A549 (cell line): ENCODE data around the gene CGB3. TPM values are rescaled to one million over a fixed set of nuclear protein-coding genes. Genes with fewer than 3 reads are reported as not detected.

ENCODE experiments used
- ATAC-seq, 2 experiments: fragments of 200-7000 bp in 1 of 2; fragments of >200 bp in 1 of 2; cut with Nextera tagmentation in 1 of 2; cut with Tn5 transposase in 1 of 2; 3 replicates each; pipeline versions ENCODE4 v1.8.0 to v1.9.1; 2018 to 2020; ENCODE audit warnings: mild to moderate bottlenecking in 1 of 2, moderate library complexity in 1 of 2
- CTCF ChIA-PET: fragments of 300-600 bp; sonication (Branson Sonifier 250); formaldehyde crosslinking; extraction: SDS; loops from one replicate; lab custom pipeline; 2021; ENCODE audit warnings: antibody characterized with exemption, inconsistent platforms; lab: Yijun Ruan, JAX
- POLR2A ChIA-PET: fragments of 350-600 bp; formaldehyde crosslinking; extraction: SDS; loops from one replicate; lab custom pipeline; 2021; ENCODE audit warnings: antibody characterized with exemption, inconsistent platforms; lab: Yijun Ruan, JAX
- DNase-seq, 2 experiments: peaks; one replicate each; pipeline versions ENCODE4 v3.0.0 to v3.0.0-alpha.2; 2011 to 2016; ENCODE audit warnings: low read depth in 1 of 2, low spot score in 1 of 2
- FAIRE-seq: peaks from 2 replicates; lab custom pipeline; 2011; peaks lifted over from hg19 to GRCh38; lab: Jason Lieb, UNC
- H3K27ac ChIP-seq, 2 experiments: fragments of >200 bp; sonication (Bioruptor Twin); formaldehyde crosslinking; 3 replicates each; pipeline ENCODE4 v1.5.1; 2016 to 2017
- H3K4me1 ChIP-seq: fragments of >200 bp; sonication (Bioruptor Twin); formaldehyde crosslinking; 3 replicates; pipeline ENCODE4 v1.6.1; 2016
- H3K4me2 ChIP-seq: fragments of >200 bp; sonication (Bioruptor Twin); formaldehyde crosslinking; 3 replicates; pipeline ENCODE4 v1.6.1; 2016
- H3K4me3 ChIP-seq: fragments of >200 bp; sonication (Bioruptor Twin); formaldehyde crosslinking; 3 replicates; pipeline ENCODE4 v1.5.1; 2016
- H3K9me3 ChIP-seq: fragments of >200 bp; sonication (Bioruptor Twin); formaldehyde crosslinking; 3 replicates; pipeline ENCODE4 v1.6.1; 2016
- BCL3 ChIP-seq: fragments of >200 bp; sonication (Bioruptor Twin); formaldehyde crosslinking; IDR thresholded peaks from 3 replicates; pipeline ENCODE4 v1.6.1; 2016
- CBX2 ChIP-seq: fragments of 200-600 bp; sonication (generic); IDR thresholded peaks from 2 replicates; pipeline ENCODE4 v1.6.1; 2016; ENCODE audit warnings: low read depth, mild to moderate bottlenecking, borderline replicate concordance
- E2F6 ChIP-seq: IDR thresholded peaks from 2 replicates; pipeline ENCODE4 v1.6.1; 2012; ENCODE audit warnings: low read depth, borderline replicate concordance
- EHF ChIP-seq: fragments of 250-450 bp; sonication (Bioruptor Pico); IDR thresholded peaks from 2 replicates; pipeline ENCODE4 v1.5.0; 2020; ENCODE audit warnings: mild to moderate bottlenecking
- EHMT2 ChIP-seq: fragments of 200-600 bp; sonication (generic); IDR thresholded peaks from 2 replicates; pipeline ENCODE4 v1.6.1; 2016; ENCODE audit warnings: antibody characterized with exemption, low read depth, mild to moderate bottlenecking, moderate library complexity
- ELK1 ChIP-seq: fragments of 150-350 bp; IDR thresholded peaks from 2 replicates; pipeline ENCODE4 v1.6.1; 2014; ENCODE audit warnings: low read depth, mild to moderate bottlenecking, low read length
- EP300 ChIP-seq, 2 experiments: fragments of >200 bp; sonication (Bioruptor Twin); formaldehyde crosslinking; IDR thresholded peaks; 2 replicates in 1 of 2; 3 replicates in 1 of 2; pipeline ENCODE4 v1.6.1; 2016 to 2017
- FOSB ChIP-seq: fragments of 250-450 bp; sonication (Bioruptor Pico); IDR thresholded peaks from 2 replicates; pipeline ENCODE4 v1.5.0; 2020; ENCODE audit warnings: mild to moderate bottlenecking, moderate library complexity
- FOSL2 ChIP-seq, 2 experiments: fragments of 450-650 bp in 1 of 2; fragments of >200 bp in 1 of 2; sonication (Bioruptor Twin) in 1 of 2; formaldehyde crosslinking; IDR thresholded peaks; 2 replicates each; pipeline versions ENCODE4 v1.5.0 to v1.6.1; 2016 to 2020; ENCODE audit warnings: mild to moderate bottlenecking in 1 of 2, moderate library complexity in 1 of 2
- FOXS1 ChIP-seq: fragments of 250-450 bp; sonication (Bioruptor Pico); IDR thresholded peaks from 2 replicates; pipeline ENCODE4 v1.5.0; 2020; ENCODE audit warnings: mild to moderate bottlenecking, moderate library complexity
- GATA3 ChIP-seq: IDR thresholded peaks from 2 replicates; pipeline ENCODE4 v1.6.1; 2012; ENCODE audit warnings: borderline replicate concordance
- HES2 ChIP-seq: fragments of >200 bp; sonication (Bioruptor Twin); formaldehyde crosslinking; IDR thresholded peaks from 2 replicates; pipeline ENCODE4 v1.6.1; 2016
- HMGXB4 ChIP-seq: fragments of 250-450 bp; sonication (Bioruptor Pico); IDR thresholded peaks from 2 replicates; pipeline ENCODE4 v1.5.0; 2021; ENCODE audit warnings: mild to moderate bottlenecking, moderate library complexity, borderline replicate concordance
- HOXB5 ChIP-seq: fragments of 250-450 bp; sonication (Bioruptor Pico); IDR thresholded peaks from 2 replicates; pipeline ENCODE4 v1.5.0; 2020; ENCODE audit warnings: mild to moderate bottlenecking, moderate library complexity
- JUN ChIP-seq, 2 experiments: fragments of >200 bp; sonication (Bioruptor Twin); formaldehyde crosslinking; IDR thresholded peaks; 2 replicates in 1 of 2; 3 replicates in 1 of 2; pipeline ENCODE4 v1.6.1; 2016 to 2017
- JUNB ChIP-seq: fragments of >200 bp; sonication (Bioruptor Twin); formaldehyde crosslinking; IDR thresholded peaks from 2 replicates; pipeline ENCODE4 v1.6.1; 2016
- KDM5A ChIP-seq: fragments of 200-600 bp; sonication (generic); IDR thresholded peaks from 2 replicates; pipeline ENCODE4 v1.6.1; 2016; ENCODE audit warnings: antibody characterized with exemption, mild to moderate bottlenecking
- MAFK ChIP-seq: fragments of 450-650 bp; IDR thresholded peaks from 2 replicates; pipeline ENCODE4 v1.6.1; 2014; ENCODE audit not compliant: partially characterized antibody
- MAZ ChIP-seq: fragments of 150-350 bp; IDR thresholded peaks from 2 replicates; pipeline ENCODE4 v1.6.1; 2014; ENCODE audit warnings: antibody characterized with exemption, low read depth, low read length, borderline replicate concordance
- MYC ChIP-seq: IDR thresholded peaks from 2 replicates; pipeline ENCODE4 v1.6.1; 2012; ENCODE audit warnings: mild to moderate bottlenecking, inconsistent platforms, low read length, improper control_type of control experiment, borderline replicate concordance
- NR3C1 ChIP-seq: fragments of >200 bp; sonication (Bioruptor Twin); formaldehyde crosslinking; IDR thresholded peaks from 3 replicates; pipeline ENCODE4 v1.6.1; 2017
- PBX3 ChIP-seq: IDR thresholded peaks from 2 replicates; pipeline ENCODE4 v1.6.1; 2012
- RNF2 ChIP-seq: fragments of 200-600 bp; sonication (generic); IDR thresholded peaks from 2 replicates; pipeline ENCODE4 v1.6.1; 2016; ENCODE audit warnings: low read depth, mild to moderate bottlenecking, antibody characterized with exemption, moderate library complexity, borderline replicate concordance
- ZFP36 ChIP-seq: fragments of 450-650 bp; IDR thresholded peaks from 2 replicates; pipeline ENCODE4 v1.6.1; 2014; ENCODE audit warnings: borderline replicate concordance; ENCODE audit not compliant: partially characterized antibody
- ZNF302 ChIP-seq: fragments of 250-450 bp; sonication (Bioruptor Pico); IDR thresholded peaks from 2 replicates; pipeline ENCODE4 v1.9.0; 2021; ENCODE audit warnings: inconsistent platforms, mild to moderate bottlenecking, moderate library complexity
- WGBS: methylation state at CpG from one replicate; pipeline ENCODE4 v1.1.6; 2017; ENCODE audit errors: missing lambda C conversion rate; 5-methylcytosine and 5-hydroxymethylcytosine counted together
- polyA plus RNA-seq, 4 experiments: library from polyadenylated mRNA; depleted of rRNA in 3 of 4; stranded (reverse); fragments of >200 nt; fragmentation: RNase III in 1 of 4; extraction: RNeasy Plus Mini Kit Qiagen cat#74134 plus additional on column Dnase treatment in 1 of 4; gene quantifications; 2 replicates in 3 of 4; 3 replicates in 1 of 4; pipeline ENCODE4 v1.2.3, GENCODE V29; 2011 to 2017

CGB3 gene
- polyA plus RNA-seq, 2 of the 4 experiments (the other 2 are of a cell fraction): 0.13 TPM; not detected in 1

- FAIRE-seq: no peak
- TF ChIP-seq KDM5A (no peak), JUN (IDR thresholded peaks at IDR 0.05) (no peak), FOXS1 (CRISPR knock-in tag) (no peak), EP300 (IDR thresholded peaks at IDR 0.05) (no peak), PBX3 (no peak), HMGXB4 (CRISPR knock-in tag) (no peak), JUNB (no peak), ZFP36 (no peak), HOXB5 (no peak), GATA3 (no peak), MYC (no peak), ELK1 (no peak), ZNF302 (CRISPR knock-in tag) (no peak), RNF2 (no peak), FOSB (CRISPR knock-in tag) (no peak), MAFK (no peak), HES2 (no peak), EHF (CRISPR knock-in tag) (no peak)
- TF ChIP-seq, all 56 proteins: peak for 0
- H3K9me3 ChIP-seq: no peaks in the 10 kb centered on the region
- ATAC-seq: no peak
- 94% methylated on average over 3 of the region's 3 CpGs for WGBS
- ChIA-PET POLR2A (interaction anchor here (1.0 kb wide), 1 partner anchor 114 kb away, joined by 3 read pairs; the partner anchor contains the start of gene PPP1R15A), CTCF (interaction anchor here (0.8 to 19.0 kb wide), 8 partner anchors 9 to 191 kb away, joined by 3 to 360 read pairs (median 4); partner anchors contain the start of genes GYS1 and RUVBL2)
- no peak overlapping the region for H3K27ac ChIP-seq
- DNase-seq: no peak
- H3K4me2 ChIP-seq: no peak overlapping the region
- H3K4me3 ChIP-seq: no peak overlapping the region
- H3K4me1 ChIP-seq: no peaks in the 10 kb centered on the region
Observed at GRCh38 chr19:48986211-48986610, 37.9 kb downstream of the CGB3 start.

- no peaks in the 10 kb centered on the region for H3K9me3 ChIP-seq
- H3K27ac ChIP-seq: no peak overlapping the region
- TF ChIP-seq CBX2 (no peak), EHMT2 (no peak), MAZ (no peak), NR3C1 (no peak), BCL3 (no peak), E2F6 (no peak), FOSL2 (IDR thresholded peaks at IDR 0.05) (no peak), FOSL2 (CRISPR knock-in tag; IDR thresholded peaks at IDR 0.05) (no peak), ZNF302 (CRISPR knock-in tag) (no peak), KDM5A (no peak)
- TF ChIP-seq, all 56 proteins: peak for 0
- no peak overlapping the region for H3K4me3 ChIP-seq
- POLR2A ChIA-PET: no interaction called here
- CTCF ChIA-PET: interaction anchor here (1.1 to 19.0 kb wide), 4 partner anchors 9 to 28 kb away, joined by 3 to 360 read pairs (median 52); partner anchors contain the start of genes GYS1 and RUVBL2
- ATAC-seq: no peak
- no peaks in the 10 kb centered on the region for H3K4me1 ChIP-seq
- DNase-seq: no peak
- 88% methylated on average over 13 of the region's 13 CpGs for WGBS
- H3K4me2 ChIP-seq: no peak overlapping the region
- no peak for FAIRE-seq
Observed at GRCh38 chr19:48985711-48986110, 38.4 kb downstream of the CGB3 start.
